ENCODE results near the gene AMPD2.
"Not testable (repeated sequence)": the region's sequence is repeated elsewhere in the genome, so short reads cannot be mapped to it uniquely, and the experiment has no call there.

AMPD2 gene

DNA sequence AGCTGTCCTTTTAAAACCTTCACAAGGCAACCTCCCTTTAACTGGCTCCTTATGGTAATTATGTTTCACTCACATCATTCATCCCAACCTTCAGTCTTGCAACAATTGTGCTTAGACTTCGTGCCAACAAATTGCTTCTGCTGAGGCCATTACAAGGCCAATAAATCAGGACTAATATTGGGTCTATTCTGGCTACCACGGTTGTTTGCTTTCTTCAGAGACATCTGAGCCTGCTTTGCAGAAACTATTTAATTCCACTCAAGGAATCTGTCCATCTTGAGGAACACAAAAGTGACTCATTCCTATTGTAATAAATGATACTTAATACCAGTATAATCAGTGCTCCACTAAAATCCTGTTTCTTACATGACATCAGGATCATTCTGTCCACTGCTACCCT, 33.7 kb downstream of the AMPD2 start:
- DNase-seq (ENCODE audit: low read depth): no peak

- no peak for DNase-seq (ENCODE audit: low read depth)
Observed at GRCh38 chr1:109654519-109654918, 34.9 kb downstream of the AMPD2 start.

GRCh38 chr1:109655615-109656519, 36.2 kb downstream of the AMPD2 start, which contains the start of gene GSTM4:
Gene GSTM4, plus strand, starts transcription at chr1:109656099. Its CDS starts 291 bp downstream, at chr1:109656390.
- DNase-seq (ENCODE audit: low read depth): peak; percentile 86

DNA sequence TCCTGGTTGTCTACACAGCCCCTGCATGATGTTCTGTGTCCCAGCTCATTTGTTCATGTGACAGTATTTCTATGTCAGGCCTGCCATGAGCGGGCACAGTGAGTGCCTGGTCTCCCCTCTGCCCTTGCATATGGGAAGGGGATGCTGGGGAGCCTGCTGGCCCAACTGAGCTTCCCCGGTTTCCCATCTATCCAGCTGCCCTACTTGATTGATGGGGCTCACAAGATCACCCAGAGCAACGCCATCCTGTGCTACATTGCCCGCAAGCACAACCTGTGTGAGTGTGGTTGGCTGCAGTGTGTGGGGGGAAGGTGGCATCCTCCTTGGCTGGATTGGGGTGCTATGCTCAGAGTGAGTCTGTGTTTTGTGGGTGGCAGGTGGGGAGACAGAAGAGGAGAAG, 37.8 kb downstream of the AMPD2 start:
- no peak for DNase-seq (ENCODE audit: low read depth)

DNA sequence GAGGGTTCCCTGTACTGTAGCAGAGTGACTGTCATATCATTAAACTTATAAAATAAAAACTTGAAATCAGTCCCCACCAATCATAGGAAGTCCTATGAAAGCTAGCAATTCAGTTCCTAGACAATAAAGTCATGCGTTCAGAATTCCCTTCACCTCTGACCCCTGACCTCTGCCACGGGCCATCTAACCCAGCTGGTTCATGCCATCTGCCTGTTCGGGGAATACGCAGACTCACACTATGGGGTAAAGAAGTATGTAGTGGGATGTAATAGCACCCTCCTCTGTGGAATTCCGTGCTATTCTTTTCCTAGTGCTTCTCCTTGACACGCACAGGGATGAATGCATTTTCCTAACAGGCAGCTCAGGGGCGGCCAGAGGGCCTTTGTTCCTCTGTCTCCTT, 38.3 kb downstream of the AMPD2 start:
- no peak for DNase-seq (ENCODE audit: low read depth)

DNA sequence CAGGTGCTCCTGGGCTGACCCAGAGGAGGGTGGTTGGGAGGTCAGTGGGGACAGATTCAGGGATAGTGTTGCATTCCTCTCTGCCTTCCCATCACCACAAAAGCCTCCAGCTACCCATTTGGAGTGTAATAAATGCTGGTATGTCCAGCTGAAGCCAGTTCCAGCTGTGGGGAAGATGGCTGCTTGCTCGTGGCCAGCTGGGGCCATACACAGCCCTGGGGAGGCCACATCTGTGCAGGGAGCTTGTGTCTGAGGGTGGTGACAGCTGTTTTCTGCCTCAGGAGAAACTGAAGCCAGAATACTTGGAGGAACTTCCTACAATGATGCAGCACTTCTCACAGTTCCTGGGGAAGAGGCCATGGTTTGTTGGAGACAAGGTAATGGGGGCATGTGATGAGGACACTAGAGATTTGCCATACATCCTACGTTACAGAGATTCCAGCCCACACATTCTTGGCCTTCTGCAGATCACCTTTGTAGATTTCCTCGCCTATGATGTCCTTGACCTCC, 39.0 kb downstream of the AMPD2 start:
- DNase-seq (ENCODE audit: low read depth): no peak

DNA sequence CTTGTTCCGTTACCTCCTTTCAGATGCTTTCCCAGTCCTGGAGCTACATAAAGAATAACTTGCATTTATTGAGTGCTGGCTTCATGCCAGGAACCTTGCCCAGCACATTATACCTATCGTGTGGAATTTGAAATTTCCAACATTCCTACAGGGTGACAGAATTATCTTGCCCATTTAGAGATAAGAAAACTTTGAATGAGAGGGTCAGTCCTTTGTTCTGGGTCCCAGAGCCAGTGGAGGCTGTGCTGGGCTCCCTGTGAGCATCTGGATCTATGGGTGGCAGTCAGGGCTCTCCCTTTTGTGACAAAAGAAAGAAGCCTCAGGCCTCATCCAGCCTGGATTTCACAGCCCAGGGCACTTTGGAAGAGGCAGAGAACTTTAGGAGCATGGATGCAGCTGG, 39.5 kb downstream of the AMPD2 start:
- no peak for DNase-seq (ENCODE audit: low read depth)

DNA sequence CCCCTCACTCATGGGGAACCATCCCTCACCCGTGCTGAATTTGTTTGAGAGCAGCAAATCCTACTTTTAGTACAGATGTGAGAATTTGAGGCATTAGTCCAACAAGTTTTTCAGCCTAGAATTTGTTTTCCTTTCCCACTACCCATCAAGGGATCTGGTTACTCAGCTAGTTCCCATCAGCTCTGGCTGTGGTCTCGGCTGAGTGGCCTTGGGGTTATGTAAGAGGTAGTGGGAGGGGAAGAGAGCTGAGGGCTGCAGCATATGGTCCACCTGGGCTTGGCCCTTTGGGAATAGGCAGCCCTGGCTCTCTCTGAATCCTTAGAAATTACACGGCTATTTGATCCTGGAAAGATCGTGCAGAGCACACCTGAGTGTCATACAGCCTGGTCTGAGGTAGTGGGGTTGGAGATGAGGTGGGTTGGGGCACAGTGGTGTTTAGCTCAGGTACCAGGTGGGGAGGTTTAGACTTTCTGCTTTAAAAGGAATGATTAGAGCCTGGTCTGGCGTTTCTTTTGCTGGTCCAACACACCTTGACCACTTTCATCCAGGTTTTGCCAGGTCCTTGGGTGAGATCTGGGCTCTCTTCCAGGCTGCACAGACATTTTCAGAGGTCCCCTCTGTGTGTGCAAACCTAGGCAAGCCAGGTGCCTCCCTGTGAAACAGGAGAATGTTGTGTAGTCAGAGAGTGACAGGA, 40.5 kb downstream of the AMPD2 start:
- no peak for DNase-seq (ENCODE audit: low read depth)

DNA sequence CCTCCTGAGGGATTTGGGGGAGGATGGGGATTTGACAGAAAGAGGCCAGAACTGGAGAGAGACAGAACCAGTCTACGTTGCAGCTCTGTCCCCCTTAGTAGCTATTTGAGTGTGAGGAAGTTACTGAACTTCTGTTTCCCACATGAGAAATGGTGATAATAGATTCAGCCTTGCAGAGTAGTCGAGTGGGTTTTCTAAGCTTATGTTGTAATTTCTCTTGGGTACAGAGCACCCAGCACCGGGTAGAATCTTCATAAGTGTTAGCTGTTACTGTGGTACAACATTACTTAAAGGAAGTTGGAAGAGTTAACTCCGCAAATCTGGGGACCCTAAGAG, 41.0 kb downstream of the AMPD2 start:
- DNase-seq (ENCODE audit: low read depth): not testable (repeated sequence)

GRCh38 chr1:109661391-109661790, 41.8 kb downstream of the AMPD2 start:
- DNase-seq (ENCODE audit: low read depth): no peak

DNA sequence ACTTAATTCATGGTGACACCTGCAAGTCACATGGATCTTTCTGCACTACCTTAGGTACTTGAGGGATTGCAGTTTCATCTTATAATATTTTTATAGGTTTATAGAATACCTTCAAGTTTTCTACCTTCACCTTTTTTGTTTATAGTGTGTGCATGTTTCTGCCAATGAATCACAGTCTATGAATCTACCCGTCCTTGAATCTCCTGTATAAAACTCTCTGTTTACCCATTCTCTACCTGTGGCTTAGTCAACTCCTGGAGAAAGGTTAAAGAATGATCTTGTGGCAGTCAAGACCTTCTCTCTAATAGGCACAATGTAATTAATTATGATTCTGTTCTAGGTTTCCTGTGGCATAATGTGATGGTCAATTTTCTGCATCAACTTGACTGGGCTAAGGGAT, 45.0 kb downstream of the AMPD2 start:
- no peak for DNase-seq (ENCODE audit: low read depth)

GRCh38 chr1:109667452-109668122, 48.0 kb downstream of the AMPD2 start, which contains the start of gene GSTM2:
Gene GSTM2, plus strand, starts transcription at chr1:109668057. Its CDS starts 59 bp downstream, at chr1:109668116.
- DNase-seq (ENCODE audit: low read depth): peak; percentile 87

DNA sequence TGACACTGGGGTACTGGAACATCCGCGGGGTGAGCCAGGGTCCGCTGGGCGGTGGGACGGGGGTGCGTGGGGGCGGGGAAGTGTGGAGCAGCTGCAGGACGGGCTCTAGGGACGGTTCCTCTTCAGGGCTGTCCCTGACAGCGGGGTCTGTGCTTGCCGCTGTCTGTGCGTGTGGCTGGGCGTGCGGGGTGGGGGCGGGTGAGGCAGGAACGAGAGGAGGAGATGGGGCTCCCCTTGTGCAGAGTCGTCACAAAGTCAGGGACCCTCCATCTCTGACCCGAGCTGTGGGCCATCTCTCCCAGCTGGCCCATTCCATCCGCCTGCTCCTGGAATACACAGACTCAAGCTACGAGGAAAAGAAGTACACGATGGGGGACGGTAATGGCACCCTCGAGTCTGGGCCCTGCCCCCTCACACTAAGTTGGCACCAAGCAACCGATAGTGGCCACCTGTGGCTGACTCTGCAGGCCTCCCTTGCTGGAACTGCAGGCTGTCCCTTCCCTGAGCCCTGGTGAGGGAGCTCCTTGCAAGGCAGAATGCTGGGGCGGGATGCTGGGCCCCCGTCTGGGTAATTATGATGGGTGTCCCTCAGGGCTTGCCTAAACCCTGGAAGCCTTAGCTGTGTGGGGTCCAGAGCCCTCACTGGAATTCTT, 48.6 kb downstream of the AMPD2 start:
- DNase-seq (ENCODE audit: low read depth): peak; percentile 0

DNA sequence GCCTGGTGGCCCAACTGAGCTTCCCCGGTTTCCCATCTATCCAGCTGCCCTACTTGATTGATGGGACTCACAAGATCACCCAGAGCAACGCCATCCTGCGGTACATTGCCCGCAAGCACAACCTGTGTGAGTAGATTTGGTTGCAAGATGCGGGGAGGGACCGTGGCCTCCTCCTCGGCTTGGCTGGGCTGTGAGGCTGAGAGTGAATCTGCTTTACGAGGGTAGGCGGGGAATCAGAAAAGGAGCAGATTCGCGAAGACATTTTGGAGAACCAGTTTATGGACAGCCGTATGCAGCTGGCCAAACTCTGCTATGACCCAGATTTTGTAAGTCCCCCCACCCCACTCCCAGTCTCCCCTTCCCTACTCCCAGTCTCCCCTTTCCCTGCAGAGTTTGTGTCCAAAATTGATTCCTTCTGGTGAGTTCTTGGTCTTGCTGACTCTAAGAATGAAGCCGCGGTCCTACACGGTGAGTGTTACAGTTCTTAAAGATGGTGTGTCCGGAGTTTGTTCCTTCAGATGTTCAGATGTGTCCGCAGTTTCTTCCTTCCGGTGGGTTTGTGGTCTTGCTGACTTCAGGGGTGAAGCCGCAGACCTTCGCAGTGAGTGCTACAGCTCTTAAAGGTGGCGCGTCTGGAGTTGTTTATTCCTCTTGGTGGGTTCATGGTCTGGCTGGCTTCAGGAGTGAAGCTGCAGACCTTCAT, 49.8 kb downstream of the AMPD2 start:
- DNase-seq (ENCODE audit: low read depth): peak; percentile 0

DNA sequence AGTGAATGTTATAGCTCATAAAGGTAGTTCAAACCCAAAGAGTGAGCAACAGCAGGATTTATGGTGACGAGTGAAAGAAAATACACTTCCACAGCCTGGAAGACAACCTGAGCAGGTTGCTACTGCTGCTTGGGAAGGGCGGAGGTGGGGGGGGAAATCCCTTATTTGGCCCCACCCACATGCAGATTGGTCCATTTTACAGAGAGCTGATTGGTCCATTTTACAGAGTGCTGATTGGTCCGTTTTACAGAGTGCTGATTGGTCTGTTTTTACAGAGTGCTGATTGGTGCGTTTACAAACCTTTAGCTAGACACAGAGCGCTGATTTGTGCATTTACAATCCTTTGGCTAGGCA, 50.3 kb downstream of the AMPD2 start:
- not testable (repeated sequence) for DNase-seq (ENCODE audit: low read depth)

GRCh38 chr1:109671067-109671466, 51.4 kb downstream of the AMPD2 start:
- DNase-seq (ENCODE audit: low read depth): peak; percentile 0

- not testable (repeated sequence) for DNase-seq (ENCODE audit: low read depth)
Observed at GRCh38 chr1:109673861-109674260, 54.2 kb downstream of the AMPD2 start.

DNA sequence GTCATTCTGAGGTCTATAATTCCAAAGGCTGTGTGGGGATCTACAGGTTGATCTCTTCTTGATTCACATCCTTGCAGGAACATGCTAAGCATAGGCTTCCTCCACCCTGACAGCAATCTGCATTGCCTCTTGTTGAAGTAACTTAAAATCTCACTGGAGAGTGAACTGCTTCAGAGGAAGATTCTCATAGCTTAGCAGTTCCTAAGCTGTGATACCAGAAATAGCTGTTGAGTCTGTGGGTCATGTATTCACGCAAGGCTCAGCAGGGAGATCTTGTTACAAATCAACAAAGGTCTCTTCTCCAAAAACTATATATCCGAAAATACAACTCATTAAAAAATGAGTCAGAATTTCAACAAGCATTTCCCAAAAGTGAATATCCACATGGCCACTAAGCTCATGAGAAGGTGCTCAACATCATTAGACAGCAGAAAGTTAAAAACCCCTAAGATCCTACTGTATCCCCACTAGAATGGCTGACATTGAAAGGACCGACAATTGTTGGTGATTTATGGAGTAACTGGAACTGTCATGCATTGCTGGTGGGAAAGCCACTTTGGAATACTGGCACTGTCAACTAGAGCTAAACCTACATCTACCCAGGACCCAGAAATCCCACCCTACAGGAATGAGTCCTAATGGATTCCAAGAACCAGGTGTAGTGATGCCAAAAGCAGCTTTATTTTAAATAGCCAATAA, 57.2 kb downstream of the AMPD2 start:
- peak; percentile 2 for DNase-seq (ENCODE audit: low read depth)

GRCh38 chr1:109677459-109677858, 57.8 kb downstream of the AMPD2 start:
- peak; percentile 0 for DNase-seq (ENCODE audit: low read depth)

- DNase-seq (ENCODE audit: low read depth): not testable (repeated sequence)
Observed at GRCh38 chr1:109678637-109679036, 59.0 kb downstream of the AMPD2 start.
